ENCODE data around the gene RFX7.
"Not testable (repeated sequence)": the region's sequence is repeated elsewhere in the genome, so short reads cannot be mapped to it uniquely, and the experiment has no call there.

The RFX7 gene

GRCh38 chr15:56243163-56244037 is at the start of gene RFX7:
TSS of gene RFX7 (minus strand) at chr15:56243879. CDS start at chr15:56243285, 594 bp downstream.
- peak; percentile 54 for DNase-seq (ENCODE audit: low read depth, low spot score)

GRCh38 chr15:56292546-56293316 is 49.1 kb upstream of the RFX7 start:
- no peak for DNase-seq (ENCODE audit: low read depth, low spot score)

DNA sequence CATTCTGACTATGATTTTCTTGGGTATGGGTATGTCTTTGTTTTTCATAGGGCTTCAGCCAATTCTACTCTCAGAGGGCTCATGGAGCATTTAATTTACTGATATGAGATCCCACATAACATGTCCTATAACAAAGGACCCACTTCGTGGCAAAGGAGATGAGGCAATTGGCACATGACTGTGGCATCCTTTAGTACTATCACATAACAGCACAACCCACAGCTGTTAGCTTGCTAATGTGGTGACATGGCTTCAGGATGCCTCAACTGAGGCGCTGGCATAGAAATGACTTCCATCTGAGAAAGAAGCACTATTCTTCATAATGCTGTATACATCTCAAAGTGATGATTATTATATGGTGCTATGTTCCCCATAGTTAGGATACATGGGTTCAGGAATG is 48.1 kb upstream of the RFX7 start:
- no peak for DNase-seq (ENCODE audit: low read depth, low spot score)

GRCh38 chr15:56286213-56286612 is 42.5 kb upstream of the RFX7 start:
- no peak for DNase-seq (ENCODE audit: low read depth, low spot score)

DNA sequence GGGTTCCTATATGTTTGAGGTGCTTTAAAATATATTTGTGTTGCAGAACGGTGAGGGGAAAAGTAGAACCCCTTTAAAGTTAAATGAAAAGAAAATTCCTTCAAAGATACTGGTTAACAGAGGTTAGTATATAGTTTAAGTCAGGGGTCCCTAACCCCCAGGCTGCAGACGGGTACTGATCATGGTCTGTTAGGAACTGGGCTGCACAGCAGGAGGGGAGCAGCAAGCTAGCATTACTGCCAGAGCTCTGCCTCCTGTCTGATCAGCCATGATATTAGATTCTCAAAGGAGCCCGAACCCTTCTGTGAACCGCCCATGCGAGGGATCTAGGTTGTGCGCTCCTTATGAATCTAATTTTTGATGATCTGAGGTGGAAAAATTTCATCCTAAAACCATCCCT is 37.5 kb upstream of the RFX7 start:
- DNase-seq (ENCODE audit: low read depth, low spot score): no peak

DNA sequence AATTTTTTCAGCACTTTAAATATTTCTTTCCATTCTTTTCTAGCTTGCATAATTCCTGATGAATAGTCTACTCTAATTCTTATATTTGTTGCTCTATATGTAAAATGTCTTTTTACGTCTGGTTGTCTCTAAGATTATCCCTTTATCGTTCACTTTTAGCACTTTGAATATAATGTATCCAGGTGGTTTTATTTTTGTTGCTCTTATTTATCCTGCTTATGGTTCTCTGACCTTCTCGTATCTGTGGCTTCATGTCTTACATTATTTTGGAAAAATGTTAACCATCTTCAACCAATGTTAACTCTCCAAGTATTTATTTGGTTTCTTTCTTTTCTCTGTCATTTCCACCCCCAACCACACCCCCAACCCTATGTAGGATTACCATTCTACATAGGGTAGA is 30.0 kb upstream of the RFX7 start:
- no peak for DNase-seq (ENCODE audit: low read depth, low spot score)

DNA sequence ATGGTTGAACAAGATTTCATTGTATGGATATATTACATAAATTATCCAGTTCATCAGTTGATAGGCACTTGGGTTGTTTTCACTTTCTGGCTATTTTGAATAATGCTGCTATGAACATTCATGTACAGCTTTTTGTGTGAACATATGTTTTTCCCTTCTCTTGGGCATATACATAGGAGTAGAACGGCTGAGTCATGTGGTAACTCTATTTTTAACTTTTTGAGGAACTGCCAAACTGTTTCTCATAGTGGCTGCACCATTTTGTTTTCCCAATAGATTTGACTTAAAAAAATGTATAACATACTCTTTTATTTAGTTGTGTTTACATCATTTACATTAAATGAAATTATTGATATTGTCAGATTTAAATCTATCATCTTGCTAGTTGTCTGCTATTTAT is 28.8 kb upstream of the RFX7 start:
- DNase-seq (ENCODE audit: low read depth, low spot score): no peak

DNA sequence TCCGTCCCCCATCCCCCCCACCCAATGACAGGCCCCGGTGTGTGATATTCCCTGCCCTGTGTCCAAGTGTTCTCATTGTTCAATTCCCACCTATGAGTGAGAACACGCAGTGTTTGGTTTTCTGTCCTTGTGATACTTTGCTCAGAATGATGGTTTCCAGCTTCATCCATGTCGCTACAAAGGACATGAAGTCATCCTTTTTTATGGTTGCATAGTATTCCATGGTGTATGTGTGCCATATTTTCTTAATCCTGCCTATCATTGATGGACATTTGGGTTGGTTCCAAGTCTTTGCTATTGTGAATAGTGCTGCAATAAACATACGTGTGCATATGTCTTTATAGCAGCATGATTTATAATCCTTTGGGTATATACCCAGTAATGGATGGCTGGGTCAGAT is 22.8 kb upstream of the RFX7 start:
- not testable (repeated sequence) for DNase-seq (ENCODE audit: low read depth, low spot score)

DNA sequence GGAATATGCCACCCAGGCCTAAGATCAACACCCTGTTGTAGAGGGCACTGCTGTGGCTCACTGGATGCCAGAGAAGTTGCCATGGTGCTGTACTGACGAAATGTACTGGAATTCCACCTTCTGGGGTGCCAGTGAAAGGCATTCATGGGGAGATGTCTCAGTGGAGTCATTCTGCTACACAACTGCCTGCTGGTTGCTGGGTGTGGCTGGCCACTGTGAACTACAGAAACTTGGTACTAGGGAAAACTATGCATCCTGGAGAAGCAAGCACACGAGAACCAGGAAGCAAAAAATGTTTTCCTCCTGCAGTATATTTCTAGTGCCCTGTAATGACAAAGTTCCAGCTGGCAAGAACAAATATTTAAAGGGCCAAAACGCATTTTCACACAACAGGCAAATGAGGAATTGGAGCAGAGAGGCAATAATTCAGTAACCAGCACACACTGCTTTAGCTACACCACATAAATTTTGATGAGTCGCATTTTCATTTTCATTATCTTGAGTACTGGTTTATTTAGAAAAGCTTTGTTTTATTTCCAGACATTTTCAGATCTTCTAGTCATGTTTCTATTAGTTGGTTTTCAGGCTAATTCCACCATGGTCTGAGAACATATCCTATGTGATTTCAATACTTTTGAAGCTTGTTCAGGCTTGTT is 18.3 kb upstream of the RFX7 start:
- DNase-seq (ENCODE audit: low read depth, low spot score): no peak

DNA sequence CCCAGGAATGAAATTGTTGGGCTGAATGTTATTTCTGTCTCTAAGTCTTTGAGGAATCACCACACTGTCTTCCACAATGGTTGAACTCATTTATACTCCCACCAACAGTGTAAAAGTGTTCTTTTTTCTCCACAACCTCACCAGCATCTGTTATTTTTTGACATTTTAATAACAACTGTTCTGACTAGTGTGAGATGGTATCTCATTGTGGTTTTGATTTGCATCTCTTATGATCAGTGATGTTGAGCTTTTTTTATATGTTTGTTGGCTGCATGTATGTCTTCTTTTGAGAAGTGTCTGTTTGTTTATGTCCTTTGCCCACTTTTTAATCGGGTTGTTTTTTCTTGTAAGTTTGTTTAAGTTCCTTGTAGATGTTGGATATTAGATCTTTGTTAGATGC is 13.6 kb upstream of the RFX7 start:
- not testable (repeated sequence) for DNase-seq (ENCODE audit: low read depth, low spot score)

DNA sequence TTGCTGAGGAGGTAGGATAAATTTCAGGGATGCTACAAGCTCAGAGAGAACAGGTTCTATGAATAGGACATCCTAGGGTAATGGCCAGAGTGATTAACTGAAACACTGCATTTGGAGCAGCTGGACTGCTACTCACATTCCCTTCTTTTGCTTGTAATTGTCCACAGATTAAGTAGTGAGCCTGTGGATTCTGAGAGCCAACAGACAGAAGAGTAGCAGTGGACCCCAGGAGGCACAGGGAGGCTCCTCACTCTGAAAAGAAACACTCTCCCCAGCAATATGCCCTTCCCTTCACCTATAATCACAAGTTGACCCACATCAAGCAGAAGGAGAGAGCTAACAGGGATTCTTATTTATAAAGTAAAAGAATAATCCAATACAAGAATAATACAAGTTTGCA is 10.6 kb upstream of the RFX7 start:
- DNase-seq (ENCODE audit: low read depth, low spot score): no peak

GRCh38 chr15:56252386-56252785 is 8.7 kb upstream of the RFX7 start:
- no peak for DNase-seq (ENCODE audit: low read depth, low spot score)

- DNase-seq (ENCODE audit: low read depth, low spot score): no peak
These were observed 7.8 kb upstream of the RFX7 start for GRCh38 chr15:56251315-56252095.

GRCh38 chr15:56250626-56251025 is 6.9 kb upstream of the RFX7 start:
- DNase-seq (ENCODE audit: low read depth, low spot score): no peak

GRCh38 chr15:56249092-56249491 is 5.4 kb upstream of the RFX7 start:
- no peak for DNase-seq (ENCODE audit: low read depth, low spot score)

DNA sequence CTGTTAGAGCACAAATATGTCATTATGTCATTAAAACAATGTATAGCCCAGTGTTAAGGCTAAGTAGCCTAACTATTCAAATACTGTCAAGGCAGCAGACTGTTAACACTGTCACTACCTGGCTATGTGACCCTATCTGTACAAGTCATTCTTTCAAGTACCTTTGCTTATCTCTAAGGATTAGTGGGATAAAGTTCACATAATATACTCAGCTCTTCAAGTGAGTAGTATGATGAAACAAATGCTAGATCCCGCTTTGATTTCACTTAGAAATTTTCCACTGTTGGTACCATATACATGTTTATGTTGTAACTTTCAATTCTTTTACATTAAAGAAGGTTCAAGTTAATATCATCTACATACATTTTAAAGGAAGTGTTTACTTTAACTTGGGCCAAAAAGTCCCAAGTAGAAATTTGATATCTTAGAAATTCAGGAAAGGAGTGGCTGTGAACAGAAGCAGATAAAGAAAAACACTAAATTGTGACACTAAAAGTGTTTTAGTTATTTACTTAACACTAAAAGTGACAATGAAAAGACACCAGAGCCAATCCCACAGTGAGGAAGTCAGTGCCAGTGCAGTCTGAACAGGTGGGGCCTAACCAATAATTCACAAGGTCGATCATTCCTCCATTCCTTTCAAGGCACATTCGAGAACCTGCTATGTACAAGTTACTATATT is 4.8 kb upstream of the RFX7 start:
- no peak for DNase-seq (ENCODE audit: low read depth, low spot score)

GRCh38 chr15:56247266-56247665 is 3.6 kb upstream of the RFX7 start:
- DNase-seq (ENCODE audit: low read depth, low spot score): no peak

DNA sequence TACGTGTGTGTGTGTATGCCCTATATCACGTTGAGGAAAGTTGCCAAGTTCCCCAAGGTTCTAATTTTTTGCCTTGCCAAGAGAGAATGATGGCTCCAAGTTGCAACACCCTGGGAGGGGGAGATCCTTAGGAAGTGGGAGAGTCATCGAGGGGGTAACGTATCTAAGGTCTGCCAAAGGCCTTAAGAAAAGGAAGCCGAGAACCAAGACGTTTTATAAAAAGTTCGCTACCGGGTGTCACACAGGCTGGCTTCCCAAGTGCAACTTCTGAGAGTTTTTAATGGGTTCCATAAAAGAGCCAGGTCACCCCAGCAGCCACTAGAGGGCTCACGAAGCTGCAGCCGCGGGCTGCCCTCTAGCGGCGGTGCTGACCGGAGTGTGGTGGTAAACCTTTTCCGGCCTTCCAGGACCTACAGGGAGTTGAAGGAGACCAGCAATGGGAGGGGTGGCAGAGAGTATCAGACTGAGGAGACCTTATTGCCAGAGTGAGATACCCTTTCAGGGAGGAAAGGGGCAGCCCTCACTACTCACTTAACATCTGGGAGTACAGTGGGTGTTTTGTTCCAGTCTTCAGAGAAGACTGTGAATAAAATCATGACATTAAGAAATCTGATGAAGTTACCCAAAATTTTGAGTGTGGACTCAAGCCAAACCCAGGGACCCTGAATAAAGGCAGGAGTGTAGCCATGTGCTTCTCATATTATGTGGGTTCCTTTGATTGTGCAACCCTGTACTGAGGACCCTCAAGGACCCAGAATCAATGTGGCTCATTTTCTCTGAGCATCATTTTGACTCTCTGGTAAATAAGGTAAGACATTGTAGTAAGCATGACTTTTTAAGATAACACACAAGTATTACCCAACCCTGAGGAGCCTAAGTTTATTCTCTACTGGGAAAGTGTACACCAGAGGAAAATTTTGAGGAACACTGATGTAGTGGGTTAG is 2.5 kb upstream of the RFX7 start:
- peak; percentile 83 for DNase-seq (ENCODE audit: low read depth, low spot score)

GRCh38 chr15:56244811-56245576 is 1.3 kb upstream of the RFX7 start:
- DNase-seq (ENCODE audit: low read depth, low spot score): no peak

All from activated CD4-positive, CD25-positive, alpha-beta regulatory T cell treated with anti-CD3 and anti-CD28 coated beads, Interleukin-2, amount 50 U/mL, for 16 hours (primary cell).